ENCODE data around the gene ST3GAL2. TPM values are rescaled to one million over a fixed set of nuclear protein-coding genes. Genes with fewer than 3 reads are reported as not detected.

The ST3GAL2 gene
- total and polyA plus RNA-seq, 2 donors (not counting 1 experiment from before 2014, with no cell fraction given), result 18.2 to 71.3 TPM

GRCh38 chr16:70480127-70481105 lies 41.5 kb upstream of the ST3GAL2 start:
- Mint-ChIP-seq H3K9me3 (ENCODE audit: insufficient read depth) (no peaks in the 10 kb centered on the region), H3K4me3 (no peak overlapping the region), H3K27me3 (no peaks in the 10 kb centered on the region), H3K27ac (no peak overlapping the region), H3K4me1 (no peaks in the 10 kb centered on the region)
- no peak overlapping the region for H2AFZ ChIP-seq (ENCODE audit: insufficient read depth, low read depth, low read length, poor library complexity, severe bottlenecking)
- 97% methylated on average over 14 of the region's 17 CpGs for WGBS (ENCODE audit: insufficient coverage)
- DNase-seq, result no peak
- no peak for TF ChIP-seq CTCF (IDR thresholded peaks at IDR 0.05)
- no peaks in the 10 kb centered on the region for H3K27me3 ChIP-seq (replicated peaks in 1 of 4; ENCODE audit: control extremely low read depth in 1 of 4, control insufficient read depth in 3 of 4, insufficient read depth in 4 of 4, low read length in 3 of 4)
- intact Hi-C loops (cut with micrococcal nuclease), result no loop called here
- no peaks in the 10 kb centered on the region for H3K79me2 ChIP-seq (ENCODE audit: control insufficient read depth, insufficient read depth, low read length)
- no peak for ATAC-seq (ENCODE audit: low read depth)
- CTCF ChIA-PET, result interaction anchor here (0.7 kb wide), 1 partner anchor 86 kb away, joined by 5 read pairs; no protein-coding TSS in a partner anchor
- H3K9me3 ChIP-seq (ENCODE audit: control extremely low read depth in 1 of 3, control insufficient read depth in 2 of 3, insufficient read depth in 1 of 3, low read length in 2 of 3), result no peaks in the 10 kb centered on the region
- POLR2A ChIA-PET, result no interaction called here
- H3K9ac ChIP-seq (ENCODE audit: low read length), result no peak overlapping the region
- H4K20me1 ChIP-seq (ENCODE audit: control insufficient read depth, insufficient read depth, low read length, poor library complexity, severe bottlenecking), result no peaks in the 10 kb centered on the region
- H3K4me3 ChIP-seq (ENCODE audit: control extremely low read depth in 1 of 5, extremely low read depth in 1 of 5, insufficient read depth in 1 of 5, low read depth in 2 of 5, low read length in 4 of 5), result no peak overlapping the region
- no peak overlapping the region for H3K27ac ChIP-seq (ENCODE audit: low read length in 2 of 2)
- no peaks in the 10 kb centered on the region for H3K4me1 ChIP-seq (ENCODE audit: control insufficient read depth in 2 of 2, insufficient read depth in 2 of 2, low read length in 2 of 2)
- H3K36me3 ChIP-seq (replicated peaks in 1 of 2; ENCODE audit: control extremely low read depth in 1 of 2, control insufficient read depth in 1 of 2, extremely low read depth in 1 of 2, insufficient read depth in 2 of 2, low read length in 1 of 2), result peaks cover 8 to 51% of the 10 kb centered on the region in 2 experiments
- no peak overlapping the region for H3K4me2 ChIP-seq (replicated peaks; ENCODE audit: low read depth, low read length, poor library complexity, severe bottlenecking)

- WGBS (ENCODE audit: insufficient coverage), result 82% methylated on average over 10 of the region's 10 CpGs
- Histone ChIP-seq H3K9me3 (ENCODE audit: control extremely low read depth in 1 of 3, control insufficient read depth in 2 of 3, insufficient read depth in 1 of 3, low read length in 2 of 3) (no peaks in the 10 kb centered on the region), H4K20me1 (ENCODE audit: control insufficient read depth, insufficient read depth, low read length, poor library complexity, severe bottlenecking) (no peaks in the 10 kb centered on the region), H3K4me2 (replicated peaks; ENCODE audit: low read depth, low read length, poor library complexity, severe bottlenecking) (no peak overlapping the region), H3K27ac (ENCODE audit: low read length in 2 of 2) (no peak overlapping the region), H3K79me2 (ENCODE audit: control insufficient read depth, insufficient read depth, low read length) (no peaks in the 10 kb centered on the region), H3K36me3 (replicated peaks in 1 of 2; ENCODE audit: control extremely low read depth in 1 of 2, control insufficient read depth in 1 of 2, extremely low read depth in 1 of 2, insufficient read depth in 2 of 2, low read length in 1 of 2) (peaks cover 8 to 47% of the 10 kb centered on the region in 2 experiments), H3K4me1 (ENCODE audit: control insufficient read depth in 2 of 2, insufficient read depth in 2 of 2, low read length in 2 of 2) (no peaks in the 10 kb centered on the region), H3K27me3 (replicated peaks in 1 of 4; ENCODE audit: control extremely low read depth in 1 of 4, control insufficient read depth in 3 of 4, insufficient read depth in 4 of 4, low read length in 3 of 4) (no peaks in the 10 kb centered on the region), H2AFZ (ENCODE audit: insufficient read depth, low read depth, low read length, poor library complexity, severe bottlenecking) (no peak overlapping the region), H3K9ac (ENCODE audit: low read length) (no peak overlapping the region), H3K4me3 (ENCODE audit: control extremely low read depth in 1 of 5, extremely low read depth in 1 of 5, insufficient read depth in 1 of 5, low read depth in 2 of 5, low read length in 4 of 5) (no peak overlapping the region)
- no peak overlapping the region for H3K27ac Mint-ChIP-seq
- no peaks in the 10 kb centered on the region for H3K4me1 Mint-ChIP-seq
- intact Hi-C loops (cut with micrococcal nuclease), result no loop called here
- TF ChIP-seq EZH2 (IDR thresholded peaks at IDR 0.05; ENCODE audit: borderline replicate concordance, insufficient read depth, low read depth, low read length, poor library complexity, severe bottlenecking) (no peak), CTCF (IDR thresholded peaks at IDR 0.05) (no peak)
- DNase-seq (no peak), ATAC-seq (ENCODE audit: low read depth) (no peak)
- no peaks in the 10 kb centered on the region for H3K9me3 Mint-ChIP-seq (ENCODE audit: insufficient read depth)
- POLR2A ChIA-PET, result interaction anchor here (0.6 kb wide), 1 partner anchor 105 kb away, joined by 8 read pairs; no protein-coding TSS in a partner anchor
- no peaks in the 10 kb centered on the region for H3K27me3 Mint-ChIP-seq
- H3K4me3 Mint-ChIP-seq, result no peak overlapping the region
- CTCF ChIA-PET, result no interaction called here
Measured at GRCh38 chr16:70478912-70479341, 40.0 kb upstream of the ST3GAL2 start.

Data from B cell (primary cell).